Calu3 (cell line): Measurements from ENCODE around the gene ATCAY. TPM values are rescaled to one million over a fixed set of nuclear protein-coding genes. Genes with fewer than 3 reads are reported as not detected.
"Not testable (repeated sequence)": the region's sequence is repeated elsewhere in the genome, so short reads cannot be mapped to it uniquely, and the experiment has no call there.

Experiments used
- BruUV-seq: library from RNA; stranded (reverse); fragments of 400-500 nt; replicated peaks from 2 replicates; lab custom pipeline; 2021; lab: Mats Ljungman, UMichigan
- CTCF ChIA-PET: fragments of 300-600 bp; sonication (Branson Sonifier 250); formaldehyde crosslinking; loops from one replicate; lab custom pipeline; 2022; ENCODE audit warnings: antibody characterized with exemption; lab: Charles Lee
- DNase-seq: peaks from one replicate; pipeline ENCODE4 v3.0.0; 2022
- H3K27ac Mint-ChIP-seq: one replicate; pipeline ENCODE4 v1.8.0; 2022; ENCODE audit warnings: mixed read lengths; ENCODE audit not compliant: unreplicated experiment
- H3K27me3 Mint-ChIP-seq: one replicate; pipeline ENCODE4 v1.8.0; 2022; ENCODE audit warnings: mixed read lengths; ENCODE audit not compliant: unreplicated experiment
- H3K36me3 Mint-ChIP-seq: one replicate; pipeline ENCODE4 v1.8.0; 2022; ENCODE audit warnings: mild to moderate bottlenecking, moderate library complexity, mixed read lengths; ENCODE audit not compliant: insufficient read depth, unreplicated experiment
- H3K4me1 Mint-ChIP-seq: one replicate; pipeline ENCODE4 v1.8.0; 2022; ENCODE audit warnings: mild to moderate bottlenecking, low read depth, mixed read lengths; ENCODE audit not compliant: unreplicated experiment
- H3K4me3 Mint-ChIP-seq: one replicate; pipeline ENCODE4 v1.8.0; 2022; ENCODE audit warnings: mild to moderate bottlenecking, low read depth, moderate library complexity, mixed read lengths; ENCODE audit not compliant: unreplicated experiment
- H3K9me3 Mint-ChIP-seq: one replicate; pipeline ENCODE4 v1.8.0; 2022; ENCODE audit warnings: low read depth, mixed read lengths; ENCODE audit not compliant: unreplicated experiment
- CTCF ChIP-seq: fragments of 200-600 bp; IDR thresholded peaks from one replicate; pipeline ENCODE4 v1.8.0; 2022; ENCODE audit warnings: antibody characterized with exemption; ENCODE audit not compliant: unreplicated experiment
- intact Hi-C: fragments of 100-400 bp; cut with micrococcal nuclease; formaldehyde crosslinking; loops from one replicate; pipeline ENCODE4 v1.10.0; 2022; ENCODE audit not compliant: unreplicated experiment
- total RNA-seq: library from RNA; stranded (reverse); gene quantifications from 2 replicates; pipeline ENCODE4 v1.2.3, GENCODE V29; 2022

ATCAY gene
- total RNA-seq, 1 experiment from 2014 or later: not detected

- Mint-ChIP-seq H3K36me3 (no peaks in the 10 kb centered on the region), H3K27me3 (peaks cover 12% of the 10 kb centered on the region), H3K9me3 (no peaks in the 10 kb centered on the region), H3K4me1 (peaks cover 7% of the 10 kb centered on the region), H3K4me3 (no peak overlapping the region), H3K27ac (no peak overlapping the region)
- no TSS peak for BruUV-seq
- TF ChIP-seq CTCF: no peak
- intact Hi-C loops: no loop called here
- DNase-seq: no peak
- CTCF ChIA-PET: no interaction called here
Observed at GRCh38 chr19:3942790-3943409, 62.4 kb downstream of the ATCAY start.

GRCh38 chr19:3944018-3944721, 63.7 kb downstream of the ATCAY start:
- intact Hi-C loops: no loop called here
- H3K4me3 Mint-ChIP-seq: no peak overlapping the region
- no peak for DNase-seq
- no peaks in the 10 kb centered on the region for H3K9me3 Mint-ChIP-seq
- H3K36me3 Mint-ChIP-seq: no peaks in the 10 kb centered on the region
- H3K27me3 Mint-ChIP-seq: peaks cover 13% of the 10 kb centered on the region
- no peak for TF ChIP-seq CTCF
- H3K27ac Mint-ChIP-seq: no peak overlapping the region
- H3K4me1 Mint-ChIP-seq: peaks cover 7% of the 10 kb centered on the region
- BruUV-seq: no TSS peak
- CTCF ChIA-PET: no interaction called here

- Mint-ChIP-seq H3K4me1 (peaks cover 7% of the 10 kb centered on the region), H3K4me3 (no peak overlapping the region), H3K36me3 (no peaks in the 10 kb centered on the region), H3K27ac (no peak overlapping the region), H3K27me3 (peaks cover 13% of the 10 kb centered on the region), H3K9me3 (no peaks in the 10 kb centered on the region)
- CTCF ChIA-PET: no interaction called here
- intact Hi-C loops: no loop called here
- BruUV-seq: no TSS peak
- no peak for DNase-seq
- TF ChIP-seq CTCF: no peak
Observed at GRCh38 chr19:3945838-3946237, 65.4 kb downstream of the ATCAY start.

- DNase-seq, H3K4me3 Mint-ChIP-seq, H3K27ac Mint-ChIP-seq, CTCF ChIA-PET, H3K4me1 Mint-ChIP-seq, BruUV-seq, H3K9me3 Mint-ChIP-seq, intact Hi-C loops, H3K36me3 Mint-ChIP-seq: not testable (repeated sequence)
- H3K27me3 Mint-ChIP-seq: peaks cover 13% of the 10 kb centered on the region
Observed at GRCh38 chr19:3947316-3947933, 66.9 kb downstream of the ATCAY start.

- Mint-ChIP-seq H3K27ac (no peak overlapping the region), H3K4me1 (peaks cover 7% of the 10 kb centered on the region), H3K4me3 (no peak overlapping the region), H3K9me3 (no peaks in the 10 kb centered on the region), H3K27me3 (peaks cover 13% of the 10 kb centered on the region), H3K36me3 (peaks cover 7% of the 10 kb centered on the region)
- TF ChIP-seq CTCF: no peak
- CTCF ChIA-PET: no interaction called here
- no peak for DNase-seq
- no TSS peak for BruUV-seq
- intact Hi-C loops: no loop called here
Observed at GRCh38 chr19:3949294-3949693, 68.8 kb downstream of the ATCAY start.
